Measurements from ENCODE around the gene B9D2. TPM values are rescaled to one million over a fixed set of nuclear protein-coding genes. Genes with fewer than 3 reads are reported as not detected.

Gene B9D2
- total RNA-seq, 1 experiment from 2014 or later: 3.9 TPM

GRCh38 chr19:41330481-41330880 lies 33.5 kb downstream of the B9D2 start:
- no peak for DNase-seq (ENCODE audit: extremely low read depth, low read depth)

GRCh38 chr19:41328842-41329225 lies 35.1 kb downstream of the B9D2 start:
- no peak for DNase-seq (ENCODE audit: extremely low read depth, low read depth)

GRCh38 chr19:41328157-41328841 lies 35.6 kb downstream of the B9D2 start:
- DNase-seq (ENCODE audit: extremely low read depth, low read depth): no peak

GRCh38 chr19:41327576-41328156 lies 36.3 kb downstream of the B9D2 start:
- no peak for DNase-seq (ENCODE audit: extremely low read depth, low read depth)

- DNase-seq (ENCODE audit: extremely low read depth, low read depth): no peak
Measured at GRCh38 chr19:41327076-41327575, 36.8 kb downstream of the B9D2 start.

- DNase-seq (ENCODE audit: extremely low read depth, low read depth): no peak
Measured at GRCh38 chr19:41325947-41326706, 37.8 kb downstream of the B9D2 start.

GRCh38 chr19:41325640-41325946 lies 38.4 kb downstream of the B9D2 start:
- DNase-seq (ENCODE audit: extremely low read depth, low read depth): no peak

- DNase-seq (ENCODE audit: extremely low read depth, low read depth): no peak
Measured at GRCh38 chr19:41324921-41325639, 38.9 kb downstream of the B9D2 start.

GRCh38 chr19:41324231-41324702 lies 39.7 kb downstream of the B9D2 start:
- no peak for DNase-seq (ENCODE audit: extremely low read depth, low read depth)

- DNase-seq (ENCODE audit: extremely low read depth, low read depth): no peak
Measured at GRCh38 chr19:41323430-41324125, 40.4 kb downstream of the B9D2 start.

GRCh38 chr19:41323023-41323422 lies 40.9 kb downstream of the B9D2 start:
- DNase-seq (ENCODE audit: extremely low read depth, low read depth): no peak

- no peak for DNase-seq (ENCODE audit: extremely low read depth, low read depth)
Measured at GRCh38 chr19:41322451-41322850, 41.5 kb downstream of the B9D2 start.

GRCh38 chr19:41321600-41322270 lies 42.2 kb downstream of the B9D2 start:
- peak; percentile 30 for DNase-seq (ENCODE audit: extremely low read depth, low read depth)

- no peak for DNase-seq (ENCODE audit: extremely low read depth, low read depth)
Measured at GRCh38 chr19:41321204-41321599, 42.7 kb downstream of the B9D2 start.

- DNase-seq (ENCODE audit: extremely low read depth, low read depth): no peak
Measured at GRCh38 chr19:41320568-41320967, 43.4 kb downstream of the B9D2 start.

GRCh38 chr19:41320185-41320518 lies 43.8 kb downstream of the B9D2 start:
- no peak for DNase-seq (ENCODE audit: extremely low read depth, low read depth)

- DNase-seq (ENCODE audit: extremely low read depth, low read depth): no peak
Measured at GRCh38 chr19:41319500-41320184, 44.3 kb downstream of the B9D2 start.

GRCh38 chr19:41318696-41319499 lies 45.1 kb downstream of the B9D2 start:
- no peak for DNase-seq (ENCODE audit: extremely low read depth, low read depth)
